ENCODE data around the gene ANKRD9. TPM values are rescaled to one million over a fixed set of nuclear protein-coding genes. Genes with fewer than 3 reads are reported as not detected.

Gene ANKRD9
- total RNA-seq, 1 experiment from 2014 or later = 29.8 TPM

- H3K27ac ChIP-seq (ENCODE audit: insufficient read length, low read depth, low read length) = no peak overlapping the region
- H2BK20ac ChIP-seq (ENCODE audit: low read depth, low read length, poor library complexity, severe bottlenecking) = no peak overlapping the region
- no peaks in the 10 kb centered on the region for H3K9me3 Mint-ChIP-seq
- H3K4me2 ChIP-seq (ENCODE audit: insufficient read depth, insufficient read length, low read length) = no peak overlapping the region
- H3K4me3 Mint-ChIP-seq = peak overlapping the region; percentile 78 to 79; a peak in 4 of 5 replicates
- H3K4me1 ChIP-seq (ENCODE audit: insufficient read depth, low read length) = no peaks in the 10 kb centered on the region; the same call in 1 of the 2 replicates
- H3K27me3 ChIP-seq (ENCODE audit: insufficient read depth, low read length) = no peaks in the 10 kb centered on the region
- H3K23ac ChIP-seq (ENCODE audit: insufficient read length, low read depth, low read length) = no peak overlapping the region
- no peak overlapping the region for H3K14ac ChIP-seq (ENCODE audit: insufficient read depth, low read length)
- DNase-seq = no peak
- H3K18ac ChIP-seq (ENCODE audit: insufficient read length, low read depth, low read length) = no peak overlapping the region
- H2BK15ac ChIP-seq (ENCODE audit: low read depth, low read length) = no peak overlapping the region
- H2BK12ac ChIP-seq (ENCODE audit: insufficient read length, low read depth, low read length) = no peak overlapping the region
- H2AFZ ChIP-seq (ENCODE audit: low read length) = no peak overlapping the region
- no peak overlapping the region for H3K4ac ChIP-seq (ENCODE audit: low read depth, low read length)
- no peak overlapping the region for H2AK5ac ChIP-seq (ENCODE audit: insufficient read length, low read length)
- peaks cover 19 to 24% of the 10 kb centered on the region in 2 experiments for H3K4me1 Mint-ChIP-seq
- no peaks in the 10 kb centered on the region for H3K36me3 Mint-ChIP-seq (ENCODE audit: insufficient read depth in 1 of 3, low read depth in 3 of 3)
- H3K79me2 ChIP-seq (ENCODE audit: insufficient read depth, low read length) = no peaks in the 10 kb centered on the region
- no peak overlapping the region for H4K91ac ChIP-seq (ENCODE audit: insufficient read length, low read depth, low read length)
- H3K27ac Mint-ChIP-seq = no peak overlapping the region; a peak in 1 of 7 replicates
- no peaks in the 10 kb centered on the region; the same call in 1 of the 2 replicates for H3K27me3 Mint-ChIP-seq (ENCODE audit: low read depth)
- H2BK120ac ChIP-seq (ENCODE audit: low read depth, low read length, poor library complexity, severe bottlenecking) = no peak overlapping the region
- no peak overlapping the region for H3T11ph ChIP-seq (ENCODE audit: low read length)
- no peaks in the 10 kb centered on the region for H3K9me3 ChIP-seq (ENCODE audit: control insufficient read depth, low read depth, low read length)
- peaks cover 6% of the 10 kb centered on the region for H3K23me2 ChIP-seq (ENCODE audit: insufficient read length, low read depth, low read length, poor library complexity, severe bottlenecking)
- TF ChIP-seq CTCF (conservative IDR thresholded peaks at IDR 0.05) = no peak
- H2BK5ac ChIP-seq (ENCODE audit: insufficient read length, low read length) = no peak overlapping the region
- no peak overlapping the region for H4K8ac ChIP-seq (replicated peaks; ENCODE audit: insufficient read length, low read depth, low read length)
- no peak overlapping the region for H4K5ac ChIP-seq (ENCODE audit: insufficient read length, low read depth, low read length)
- H4K20me1 ChIP-seq (ENCODE audit: control insufficient read depth, insufficient read depth, insufficient read length) = no peaks in the 10 kb centered on the region
- H3K9ac ChIP-seq (ENCODE audit: extremely low read depth, insufficient read length, low read length) = no peak overlapping the region
- H3K79me1 ChIP-seq (ENCODE audit: insufficient read depth, low read depth, low read length, poor library complexity, severe bottlenecking) = no peaks in the 10 kb centered on the region
- WGBS (ENCODE audit: extremely low coverage, insufficient read length, low lambda C conversion rate) = no CpG with 5 or more reads among the region's 12 CpGs
- H3K56ac ChIP-seq (ENCODE audit: insufficient read length, low read depth, low read length) = no peak overlapping the region
These were observed 16.4 kb upstream of the ANKRD9 start for GRCh38 chr14:102525929-102526497.

All from H9 (cell line).